ENCODE measurements around the gene SNX6.
"Not testable (repeated sequence)": the region's sequence is repeated elsewhere in the genome, so short reads cannot be mapped to it uniquely, and the experiment has no call there.

SNX6 gene

GRCh38 chr14:34642595-34642994 is 12.6 kb upstream of the SNX6 start:
- FAIRE-seq (no peak), DNase-seq (ENCODE audit: extremely low spot score, insufficient read length, low read depth) (no peak)

- no peak for FAIRE-seq
- DNase-seq (ENCODE audit: extremely low spot score, insufficient read length, low read depth) = no peak
Measured at GRCh38 chr14:34640826-34641225, 10.9 kb upstream of the SNX6 start.

GRCh38 chr14:34634360-34634771 is 4.4 kb upstream of the SNX6 start:
- DNase-seq (ENCODE audit: extremely low spot score, insufficient read length, low read depth); FAIRE-seq: not testable (repeated sequence)

- FAIRE-seq = no peak
- DNase-seq (ENCODE audit: extremely low spot score, insufficient read length, low read depth) = no peak
Measured at GRCh38 chr14:34633742-34634141, 3.8 kb upstream of the SNX6 start.

GRCh38 chr14:34632411-34632978 is 2.5 kb upstream of the SNX6 start:
- no peak for DNase-seq (ENCODE audit: extremely low spot score, insufficient read length, low read depth)
- no peak for FAIRE-seq

GRCh38 chr14:34629344-34629656 is 648 bp downstream of the SNX6 start:
- no peak for DNase-seq (ENCODE audit: extremely low spot score, insufficient read length, low read depth)
- no peak for FAIRE-seq

- DNase-seq (ENCODE audit: extremely low spot score, insufficient read length, low read depth) = no peak
- FAIRE-seq = no peak
Measured at GRCh38 chr14:34628681-34629135, 1.2 kb downstream of the SNX6 start.

GRCh38 chr14:34623506-34623905 is 6.4 kb downstream of the SNX6 start:
- no peak for DNase-seq (ENCODE audit: extremely low spot score, insufficient read length, low read depth)
- FAIRE-seq = no peak

- DNase-seq (ENCODE audit: extremely low spot score, insufficient read length, low read depth) (no peak), FAIRE-seq (no peak)
Measured at GRCh38 chr14:34620839-34621238, 9.1 kb downstream of the SNX6 start.

- FAIRE-seq (no peak), DNase-seq (ENCODE audit: extremely low spot score, insufficient read length, low read depth) (no peak)
Measured at GRCh38 chr14:34620115-34620514, 9.8 kb downstream of the SNX6 start.

GRCh38 chr14:34619471-34619870 is 10.5 kb downstream of the SNX6 start:
- FAIRE-seq = no peak
- DNase-seq (ENCODE audit: extremely low spot score, insufficient read length, low read depth) = no peak

- no peak for DNase-seq (ENCODE audit: extremely low spot score, insufficient read length, low read depth)
- FAIRE-seq = no peak
Measured at GRCh38 chr14:34616360-34616759, 13.6 kb downstream of the SNX6 start.

GRCh38 chr14:34615507-34615906 is 14.4 kb downstream of the SNX6 start:
- FAIRE-seq (no peak), DNase-seq (ENCODE audit: extremely low spot score, insufficient read length, low read depth) (no peak)

GRCh38 chr14:34614638-34615037 is 15.3 kb downstream of the SNX6 start:
- DNase-seq (ENCODE audit: extremely low spot score, insufficient read length, low read depth) (no peak), FAIRE-seq (no peak)

- DNase-seq (ENCODE audit: extremely low spot score, insufficient read length, low read depth) (no peak), FAIRE-seq (no peak)
Measured at GRCh38 chr14:34610101-34610500, 19.8 kb downstream of the SNX6 start.

GRCh38 chr14:34605461-34605860 is 24.5 kb downstream of the SNX6 start:
- DNase-seq (ENCODE audit: extremely low spot score, insufficient read length, low read depth) = no peak
- FAIRE-seq = no peak

- DNase-seq (ENCODE audit: extremely low spot score, insufficient read length, low read depth) (no peak), FAIRE-seq (no peak)
Measured at GRCh38 chr14:34604995-34605394, 25.0 kb downstream of the SNX6 start.

GRCh38 chr14:34596891-34597290 is 33.1 kb downstream of the SNX6 start:
- DNase-seq (ENCODE audit: extremely low spot score, insufficient read length, low read depth) = no peak

GRCh38 chr14:34593740-34594375 is 36.1 kb downstream of the SNX6 start:
- DNase-seq (ENCODE audit: extremely low spot score, insufficient read length, low read depth) (no peak), FAIRE-seq (no peak)

More at GRCh38 chr14:34596891-34597290, 33.1 kb downstream of the SNX6 start:
- FAIRE-seq = no peak

- FAIRE-seq (no peak), DNase-seq (ENCODE audit: extremely low spot score, insufficient read length, low read depth) (no peak)
Measured at GRCh38 chr14:34592623-34593022, 37.3 kb downstream of the SNX6 start.

- FAIRE-seq (no peak), DNase-seq (ENCODE audit: extremely low spot score, insufficient read length, low read depth) (no peak)
Measured at GRCh38 chr14:34583525-34583924, 46.4 kb downstream of the SNX6 start.

GRCh38 chr14:34582117-34582680 is 47.7 kb downstream of the SNX6 start:
- FAIRE-seq (no peak), DNase-seq (ENCODE audit: extremely low spot score, insufficient read length, low read depth) (no peak)
